ENCODE measurements around the gene ERGIC2. TPM values are rescaled to one million over a fixed set of nuclear protein-coding genes. Genes with fewer than 3 reads are reported as not detected.
A peak's percentile ranks its signal among the peaks of the same experiment; 100 is the strongest.

ERGIC2 gene
- total RNA-seq, 1 experiment from 2014 or later = 99.3 TPM

DNA sequence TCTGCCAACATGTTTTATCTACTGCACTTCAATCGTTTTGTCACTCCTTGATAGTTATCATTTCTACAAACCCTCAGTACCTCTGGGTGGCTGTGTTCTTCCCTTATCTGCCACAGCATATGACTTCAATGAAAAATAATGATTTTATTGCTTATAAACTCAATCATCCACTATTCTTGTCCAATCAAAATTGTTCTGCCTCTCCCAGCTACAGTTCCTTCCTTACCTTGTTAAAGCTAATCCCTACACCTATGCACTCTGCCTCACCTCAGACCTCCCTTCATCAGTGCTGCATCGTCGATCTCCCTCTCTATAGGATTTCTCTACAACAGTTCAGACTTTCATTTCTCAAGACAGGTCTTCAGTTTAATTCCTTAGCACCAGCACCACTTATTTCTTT is 58.8 kb downstream of the ERGIC2 start:
- Histone ChIP-seq H3K36me3 (ENCODE audit: insufficient read depth, low read length) (no peaks in the 10 kb centered on the region), H3K27me3 (ENCODE audit: low read length) (no peaks in the 10 kb centered on the region), H3K9me3 (ENCODE audit: low read length) (no peaks in the 10 kb centered on the region), H4K20me1 (ENCODE audit: insufficient read depth, low read depth, low read length) (no peaks in the 10 kb centered on the region), H3K9me2 (replicated peaks; ENCODE audit: insufficient read depth, low read length) (no peaks in the 10 kb centered on the region), H3K4me2 (ENCODE audit: low read depth, low read length, poor library complexity, severe bottlenecking) (no peak overlapping the region), H3K79me2 (ENCODE audit: low read length) (no peaks in the 10 kb centered on the region), H3K27ac (ENCODE audit: low read length) (no peak overlapping the region), H3K9ac (ENCODE audit: low read length) (no peak overlapping the region), H2AFZ (ENCODE audit: low read length) (no peak overlapping the region), H3K4me3 (ENCODE audit: low read length) (no peak overlapping the region), H3K4me1 (ENCODE audit: low read length) (peaks cover 5% of the 10 kb centered on the region)
- DNase-seq = no peak

DNA sequence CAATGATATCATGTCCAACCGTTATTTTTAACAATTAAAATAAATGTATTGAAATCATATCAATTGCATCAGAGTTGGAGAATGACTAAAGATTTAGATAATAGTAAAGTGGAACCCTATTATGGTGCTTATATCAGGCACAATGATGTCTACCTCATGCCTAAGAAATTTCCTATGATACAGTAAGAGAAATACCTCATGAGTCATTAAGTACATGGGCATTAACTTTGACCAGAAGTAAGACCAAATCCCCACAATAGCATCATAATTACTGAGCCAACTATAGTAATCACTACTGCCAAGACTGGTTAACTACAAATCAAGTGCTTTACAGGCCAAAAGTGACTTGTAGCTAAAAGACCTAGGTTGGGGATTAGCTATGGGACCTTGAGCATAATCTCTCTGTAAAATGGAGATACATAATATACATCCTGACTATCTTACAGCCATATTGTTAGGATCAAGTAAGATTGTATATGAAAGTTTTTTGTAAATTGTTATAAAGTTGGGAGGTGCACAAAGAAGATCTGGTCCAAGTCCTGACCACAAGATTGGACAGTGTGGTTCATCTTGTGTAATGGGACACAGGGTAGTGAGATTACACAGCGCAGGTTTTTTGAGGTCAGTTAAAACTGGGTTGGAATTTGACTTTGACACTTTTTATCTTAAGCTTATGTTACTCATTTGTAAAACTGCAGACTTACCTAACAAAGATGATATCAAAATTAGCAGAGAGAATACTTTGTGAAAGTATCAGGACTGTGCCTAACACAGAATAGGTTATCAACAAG is 60.5 kb downstream of the ERGIC2 start:
- H3K36me3 ChIP-seq (ENCODE audit: insufficient read depth, low read length) = no peaks in the 10 kb centered on the region

DNA sequence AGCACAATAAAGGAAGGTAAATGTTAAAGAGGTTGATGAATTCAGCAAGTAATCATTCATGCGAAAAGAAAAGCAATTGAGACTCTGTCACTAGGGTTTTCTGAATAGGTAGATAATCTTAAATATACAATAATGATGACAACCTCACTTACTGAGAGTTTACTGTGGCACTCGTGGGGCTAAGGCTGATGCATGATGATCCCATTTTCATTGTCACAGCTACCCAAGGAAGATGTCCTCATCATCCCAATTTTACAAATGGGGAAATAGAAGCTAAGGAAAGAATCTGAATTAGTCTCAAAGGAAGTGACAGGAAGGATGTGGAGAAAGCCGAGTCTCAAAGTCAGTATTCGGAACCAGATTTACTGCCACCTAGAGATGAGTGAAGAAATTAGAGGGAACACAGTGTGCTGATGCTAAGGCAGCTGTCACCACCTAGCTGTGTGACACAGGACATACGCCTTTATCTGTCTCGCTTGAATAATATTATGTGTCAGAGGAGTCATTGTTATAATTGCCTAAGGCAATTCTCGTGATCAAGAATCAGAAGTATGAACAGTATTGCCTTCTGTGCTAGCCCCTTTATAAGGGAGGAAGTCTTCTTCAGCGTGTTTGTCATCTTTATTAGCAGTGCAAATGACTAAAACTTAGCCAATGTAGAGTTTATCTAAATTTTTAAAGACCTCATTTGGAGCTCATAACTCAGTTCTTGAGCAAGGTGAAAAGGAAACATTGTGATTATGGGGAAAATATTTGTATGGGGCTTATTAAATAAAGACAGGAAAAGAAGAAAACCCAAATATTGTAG is 63.2 kb downstream of the ERGIC2 start:
- no peak overlapping the region for H3K4me3 ChIP-seq (ENCODE audit: low read length)
- H3K9me3 ChIP-seq (ENCODE audit: low read length) = no peaks in the 10 kb centered on the region
- H2AFZ ChIP-seq (ENCODE audit: low read length) = no peak overlapping the region
- H3K79me2 ChIP-seq (ENCODE audit: low read length) = no peaks in the 10 kb centered on the region
- peak overlapping the region; percentile 7 for H3K4me2 ChIP-seq (ENCODE audit: low read depth, low read length, poor library complexity, severe bottlenecking)
- DNase-seq = peak; percentile 80
- H3K27ac ChIP-seq (ENCODE audit: low read length) = no peak overlapping the region
- H3K4me1 ChIP-seq (ENCODE audit: low read length) = peaks cover 5% of the 10 kb centered on the region
- no peaks in the 10 kb centered on the region for H4K20me1 ChIP-seq (ENCODE audit: insufficient read depth, low read depth, low read length)
- no peak overlapping the region for H3K9ac ChIP-seq (ENCODE audit: low read length)
- H3K9me2 ChIP-seq (replicated peaks; ENCODE audit: insufficient read depth, low read length) = no peaks in the 10 kb centered on the region
- H3K36me3 ChIP-seq (ENCODE audit: insufficient read depth, low read length) = no peaks in the 10 kb centered on the region
- H3K27me3 ChIP-seq (ENCODE audit: low read length) = no peaks in the 10 kb centered on the region

More for the DNA sequence above, 60.5 kb downstream of the ERGIC2 start:
- H4K20me1 ChIP-seq (ENCODE audit: insufficient read depth, low read depth, low read length) = no peaks in the 10 kb centered on the region
- H3K27ac ChIP-seq (ENCODE audit: low read length) = no peak overlapping the region
- no peak overlapping the region for H2AFZ ChIP-seq (ENCODE audit: low read length)
- no peaks in the 10 kb centered on the region for H3K27me3 ChIP-seq (ENCODE audit: low read length)
- H3K4me1 ChIP-seq (ENCODE audit: low read length) = peaks cover 5% of the 10 kb centered on the region
- H3K9me2 ChIP-seq (replicated peaks; ENCODE audit: insufficient read depth, low read length) = no peaks in the 10 kb centered on the region
- no peaks in the 10 kb centered on the region for H3K9me3 ChIP-seq (ENCODE audit: low read length)
- no peak overlapping the region for H3K4me2 ChIP-seq (ENCODE audit: low read depth, low read length, poor library complexity, severe bottlenecking)
- H3K9ac ChIP-seq (ENCODE audit: low read length) = no peak overlapping the region
- no peak for DNase-seq
- H3K79me2 ChIP-seq (ENCODE audit: low read length) = no peaks in the 10 kb centered on the region
- H3K4me3 ChIP-seq (ENCODE audit: low read length) = no peak overlapping the region

DNA sequence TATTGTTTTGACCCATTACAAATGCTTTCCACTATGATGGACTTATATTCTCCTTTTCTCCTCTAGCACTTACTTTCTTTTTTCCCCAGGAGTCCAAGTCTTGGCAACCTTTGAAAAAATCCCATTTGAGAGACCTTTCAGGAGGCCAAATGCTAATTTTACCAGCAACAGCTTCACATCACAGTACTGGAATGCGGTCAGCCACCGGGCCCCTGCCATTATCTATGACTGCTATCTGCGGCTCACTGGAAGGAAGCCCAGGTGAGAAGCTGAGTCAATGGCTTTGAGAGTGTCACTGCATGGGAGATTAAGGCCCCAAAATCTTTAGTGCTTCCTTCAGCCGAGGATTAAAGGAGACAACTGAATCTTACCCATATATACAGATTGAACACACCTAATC is 64.2 kb downstream of the ERGIC2 start:
- Histone ChIP-seq H3K9me2 (replicated peaks; ENCODE audit: insufficient read depth, low read length) (no peaks in the 10 kb centered on the region), H3K36me3 (ENCODE audit: insufficient read depth, low read length) (no peaks in the 10 kb centered on the region), H3K79me2 (ENCODE audit: low read length) (no peaks in the 10 kb centered on the region), H3K4me1 (ENCODE audit: low read length) (peaks cover 5% of the 10 kb centered on the region), H3K27me3 (ENCODE audit: low read length) (no peaks in the 10 kb centered on the region), H3K9ac (ENCODE audit: low read length) (no peak overlapping the region), H3K4me3 (ENCODE audit: low read length) (no peak overlapping the region), H3K4me2 (ENCODE audit: low read depth, low read length, poor library complexity, severe bottlenecking) (no peak overlapping the region), H3K9me3 (ENCODE audit: low read length) (no peaks in the 10 kb centered on the region), H3K27ac (ENCODE audit: low read length) (no peak overlapping the region), H2AFZ (ENCODE audit: low read length) (no peak overlapping the region), H4K20me1 (ENCODE audit: insufficient read depth, low read depth, low read length) (no peaks in the 10 kb centered on the region)
- DNase-seq = no peak

DNA sequence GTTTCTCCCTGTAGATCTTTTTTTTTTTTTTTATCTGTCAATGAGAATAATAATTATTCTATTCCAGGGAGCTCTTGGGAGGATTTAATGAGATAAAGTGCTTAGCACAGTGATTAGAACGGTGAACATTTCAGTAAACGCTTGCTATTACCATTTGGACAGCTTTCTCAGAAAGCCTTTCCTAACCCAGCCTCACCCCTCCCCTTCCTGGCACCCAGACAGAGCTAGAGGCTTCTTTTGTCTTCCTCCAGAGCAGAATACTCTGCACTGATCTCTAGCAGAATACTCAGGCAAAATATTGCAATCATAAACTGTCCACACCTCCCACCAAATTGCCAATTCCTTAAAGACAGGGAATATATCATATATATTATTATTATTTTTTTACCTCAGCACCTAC is 66.6 kb downstream of the ERGIC2 start:
- no peaks in the 10 kb centered on the region for H4K20me1 ChIP-seq (ENCODE audit: insufficient read depth, low read depth, low read length)
- H3K4me2 ChIP-seq (ENCODE audit: low read depth, low read length, poor library complexity, severe bottlenecking) = no peak overlapping the region
- H3K9me3 ChIP-seq (ENCODE audit: low read length) = no peaks in the 10 kb centered on the region
- H3K9me2 ChIP-seq (replicated peaks; ENCODE audit: insufficient read depth, low read length) = no peaks in the 10 kb centered on the region
- no peaks in the 10 kb centered on the region for H3K79me2 ChIP-seq (ENCODE audit: low read length)
- H2AFZ ChIP-seq (ENCODE audit: low read length) = no peak overlapping the region
- H3K27me3 ChIP-seq (ENCODE audit: low read length) = no peaks in the 10 kb centered on the region
- H3K9ac ChIP-seq (ENCODE audit: low read length) = no peak overlapping the region
- no peak overlapping the region for H3K4me3 ChIP-seq (ENCODE audit: low read length)
- H3K36me3 ChIP-seq (ENCODE audit: insufficient read depth, low read length) = no peaks in the 10 kb centered on the region
- DNase-seq = no peak
- H3K27ac ChIP-seq (ENCODE audit: low read length) = no peak overlapping the region
- peaks cover 5% of the 10 kb centered on the region for H3K4me1 ChIP-seq (ENCODE audit: low read length)

DNA sequence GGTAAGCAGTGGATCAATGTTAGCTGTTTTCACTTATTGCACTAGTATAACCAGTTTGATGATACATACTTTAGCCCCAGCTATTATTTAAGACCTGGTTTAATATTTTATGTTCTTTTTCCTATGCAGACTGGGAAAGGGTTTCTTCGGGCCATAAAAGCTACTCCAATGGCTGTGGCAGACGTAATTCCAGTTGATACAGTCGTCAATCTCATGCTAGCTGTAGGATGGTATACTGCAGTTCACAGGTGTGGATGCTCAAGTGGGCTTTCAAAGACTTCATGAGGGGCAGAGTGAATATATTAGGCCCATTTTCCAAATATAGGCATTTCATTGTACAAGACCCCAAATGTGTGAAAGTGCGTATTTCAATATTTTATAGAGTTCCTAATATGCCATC is 70.1 kb downstream of the ERGIC2 start:
- Histone ChIP-seq H3K4me3 (ENCODE audit: low read length) (no peak overlapping the region), H3K27ac (ENCODE audit: low read length) (no peak overlapping the region), H4K20me1 (ENCODE audit: insufficient read depth, low read depth, low read length) (no peaks in the 10 kb centered on the region), H3K36me3 (ENCODE audit: insufficient read depth, low read length) (no peaks in the 10 kb centered on the region), H3K4me2 (ENCODE audit: low read depth, low read length, poor library complexity, severe bottlenecking) (no peak overlapping the region), H3K27me3 (ENCODE audit: low read length) (no peaks in the 10 kb centered on the region), H3K9me2 (replicated peaks; ENCODE audit: insufficient read depth, low read length) (no peaks in the 10 kb centered on the region), H3K9me3 (ENCODE audit: low read length) (no peaks in the 10 kb centered on the region), H2AFZ (ENCODE audit: low read length) (no peak overlapping the region), H3K4me1 (ENCODE audit: low read length) (no peaks in the 10 kb centered on the region), H3K79me2 (ENCODE audit: low read length) (no peaks in the 10 kb centered on the region), H3K9ac (ENCODE audit: low read length) (no peak overlapping the region)
- no peak for DNase-seq

DNA sequence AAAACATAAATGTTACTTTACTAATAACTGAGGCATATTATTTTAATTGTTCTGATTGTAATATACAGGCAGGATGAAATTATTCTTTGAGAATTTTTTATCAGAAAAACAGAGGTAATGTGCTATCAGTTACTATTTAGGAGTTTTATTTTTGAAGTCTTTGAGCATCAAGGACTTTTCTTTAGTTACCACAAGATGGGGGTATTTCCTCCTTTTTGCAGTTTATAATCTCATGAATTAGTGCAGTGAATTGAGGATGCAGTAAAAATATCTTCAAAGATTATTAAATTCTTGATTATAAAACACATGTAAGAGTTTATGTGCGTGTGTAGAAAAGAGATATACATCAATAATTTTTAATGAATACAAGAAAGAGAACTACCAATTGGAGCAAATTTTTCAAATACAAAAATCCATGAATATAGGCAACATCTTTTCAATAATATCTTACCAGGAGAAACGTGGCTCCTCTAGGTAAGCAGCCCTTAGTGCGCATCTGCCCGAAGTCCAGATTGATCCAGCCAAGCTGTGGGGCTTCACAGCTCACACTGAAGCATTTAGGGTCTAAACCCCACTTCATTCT is 71.6 kb downstream of the ERGIC2 start:
- Histone ChIP-seq H2AFZ (ENCODE audit: low read length) (no peak overlapping the region), H3K4me2 (ENCODE audit: low read depth, low read length, poor library complexity, severe bottlenecking) (no peak overlapping the region), H3K27me3 (ENCODE audit: low read length) (no peaks in the 10 kb centered on the region), H3K36me3 (ENCODE audit: insufficient read depth, low read length) (no peaks in the 10 kb centered on the region), H3K4me1 (ENCODE audit: low read length) (no peaks in the 10 kb centered on the region), H3K79me2 (ENCODE audit: low read length) (no peaks in the 10 kb centered on the region), H3K9me2 (replicated peaks; ENCODE audit: insufficient read depth, low read length) (no peaks in the 10 kb centered on the region), H3K27ac (ENCODE audit: low read length) (no peak overlapping the region), H3K4me3 (ENCODE audit: low read length) (no peak overlapping the region), H3K9ac (ENCODE audit: low read length) (no peak overlapping the region), H3K9me3 (ENCODE audit: low read length) (no peaks in the 10 kb centered on the region), H4K20me1 (ENCODE audit: insufficient read depth, low read depth, low read length) (no peaks in the 10 kb centered on the region)
- peak; percentile 69 for DNase-seq

DNA sequence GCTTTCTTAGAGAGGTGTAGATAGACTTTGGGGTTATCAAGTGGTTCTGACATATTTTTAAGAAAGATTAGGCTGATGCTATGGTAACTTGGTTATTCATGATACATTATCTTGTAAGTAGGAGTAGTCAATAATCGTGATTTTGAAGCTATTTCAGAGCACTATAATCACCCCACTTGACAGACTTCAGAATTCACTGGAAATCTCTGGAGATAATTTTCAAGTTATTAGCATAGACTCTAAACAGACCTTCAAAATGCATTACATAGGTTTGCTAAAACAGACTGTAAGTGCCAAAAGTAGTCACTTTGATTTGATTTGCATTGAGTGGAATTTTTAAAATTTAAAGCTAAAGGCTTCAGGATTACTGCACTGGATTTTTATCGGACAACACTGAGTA is 74.3 kb downstream of the ERGIC2 start:
- Histone ChIP-seq H3K9me2 (replicated peaks; ENCODE audit: insufficient read depth, low read length) (no peaks in the 10 kb centered on the region), H3K36me3 (ENCODE audit: insufficient read depth, low read length) (no peaks in the 10 kb centered on the region), H3K9me3 (ENCODE audit: low read length) (no peaks in the 10 kb centered on the region), H3K4me3 (ENCODE audit: low read length) (no peak overlapping the region), H2AFZ (ENCODE audit: low read length) (no peak overlapping the region), H3K79me2 (ENCODE audit: low read length) (no peaks in the 10 kb centered on the region), H4K20me1 (ENCODE audit: insufficient read depth, low read depth, low read length) (no peaks in the 10 kb centered on the region), H3K27ac (ENCODE audit: low read length) (no peak overlapping the region), H3K27me3 (ENCODE audit: low read length) (no peaks in the 10 kb centered on the region), H3K9ac (ENCODE audit: low read length) (no peak overlapping the region), H3K4me2 (ENCODE audit: low read depth, low read length, poor library complexity, severe bottlenecking) (no peak overlapping the region), H3K4me1 (ENCODE audit: low read length) (no peaks in the 10 kb centered on the region)
- DNase-seq = no peak
